Type B pancreatic cell (in vitro differentiated cells): ENCODE data around the gene SOD3. TPM values are rescaled to one million over a fixed set of nuclear protein-coding genes. Genes with fewer than 3 reads are reported as not detected.

Experiments
- DNase-seq: peaks from one replicate; pipeline ENCODE4 v3.0.0; 2021; ENCODE audit warnings: mixed read lengths; ENCODE audit not compliant: unreplicated experiment; ENCODE audit errors: extremely low spot score
- H3K27ac Mint-ChIP-seq: 2 replicates; pipeline ENCODE4 v1.8.0; 2021; ENCODE audit warnings: mild to moderate bottlenecking, mixed read lengths
- H3K27me3 Mint-ChIP-seq: 2 replicates; pipeline ENCODE4 v1.8.0; 2021; ENCODE audit warnings: mixed read lengths
- H3K36me3 Mint-ChIP-seq: 2 replicates; pipeline ENCODE4 v1.8.0; 2021; ENCODE audit warnings: mixed read lengths
- H3K4me1 Mint-ChIP-seq: one replicate; pipeline ENCODE4 v1.8.0; 2021; ENCODE audit warnings: mixed read lengths; ENCODE audit not compliant: unreplicated experiment
- H3K4me3 Mint-ChIP-seq: 2 replicates; pipeline ENCODE4 v1.8.0; 2021; ENCODE audit warnings: mild to moderate bottlenecking, mixed read lengths
- H3K9me3 Mint-ChIP-seq: 2 replicates; pipeline ENCODE4 v1.8.0; 2021; ENCODE audit warnings: mixed read lengths
- CTCF ChIP-seq: fragments of 200-600 bp; sonication (generic); conservative IDR thresholded peaks from 2 replicates; pipeline ENCODE4 v1.5.0; 2021; ENCODE audit warnings: antibody characterized with exemption, mild to moderate bottlenecking
- total RNA-seq: library from RNA; stranded (reverse); gene quantifications from 2 replicates; pipeline ENCODE4 v1.2.1, GENCODE V29; 2021; ENCODE audit warnings: low replicate concordance

The SOD3 gene
- total RNA-seq, 1 donor from 2014 or later: 5.4 TPM

- no peaks in the 10 kb centered on the region for H3K36me3 Mint-ChIP-seq
- no peaks in the 10 kb centered on the region for H3K4me1 Mint-ChIP-seq
- no peaks in the 10 kb centered on the region for H3K27me3 Mint-ChIP-seq
- no peaks in the 10 kb centered on the region for H3K9me3 Mint-ChIP-seq
- H3K27ac Mint-ChIP-seq: no peak overlapping the region
- H3K4me3 Mint-ChIP-seq: no peak overlapping the region
- no peak for TF ChIP-seq CTCF
- DNase-seq: no peak
Observed at GRCh38 chr4:24770667-24771066, 24.7 kb upstream of the SOD3 start.

- Mint-ChIP-seq H3K4me1 (no peaks in the 10 kb centered on the region), H3K9me3 (no peaks in the 10 kb centered on the region), H3K27ac (no peak overlapping the region), H3K27me3 (no peaks in the 10 kb centered on the region), H3K4me3 (no peak overlapping the region), H3K36me3 (no peaks in the 10 kb centered on the region)
- DNase-seq: no peak
- no peak for TF ChIP-seq CTCF
Observed at GRCh38 chr4:24771241-24771640, 24.1 kb upstream of the SOD3 start.

GRCh38 chr4:24772061-24772705, 23.2 kb upstream of the SOD3 start:
- Mint-ChIP-seq H3K27me3 (no peaks in the 10 kb centered on the region), H3K36me3 (no peaks in the 10 kb centered on the region), H3K27ac (no peak overlapping the region), H3K4me1 (no peaks in the 10 kb centered on the region), H3K9me3 (no peaks in the 10 kb centered on the region), H3K4me3 (no peak overlapping the region)
- no peak for TF ChIP-seq CTCF
- no peak for DNase-seq

- Mint-ChIP-seq H3K27ac (no peak overlapping the region), H3K27me3 (no peaks in the 10 kb centered on the region), H3K4me1 (peaks cover 6% of the 10 kb centered on the region), H3K4me3 (no peak overlapping the region), H3K36me3 (no peaks in the 10 kb centered on the region), H3K9me3 (no peaks in the 10 kb centered on the region)
- no peak for DNase-seq
- TF ChIP-seq CTCF: no peak
Observed at GRCh38 chr4:24772952-24773351, 22.4 kb upstream of the SOD3 start.

GRCh38 chr4:24774452-24774851, 20.9 kb upstream of the SOD3 start:
- no peak for TF ChIP-seq CTCF
- peaks cover 15% of the 10 kb centered on the region for H3K4me1 Mint-ChIP-seq
- no peak overlapping the region for H3K27ac Mint-ChIP-seq
- no peak overlapping the region for H3K4me3 Mint-ChIP-seq
- H3K27me3 Mint-ChIP-seq: no peaks in the 10 kb centered on the region
- no peak for DNase-seq
- no peaks in the 10 kb centered on the region for H3K36me3 Mint-ChIP-seq
- H3K9me3 Mint-ChIP-seq: no peaks in the 10 kb centered on the region
